SK-N-SH treated with all-trans-retinoic acid at 6 μM for 48 hours (cell line): ENCODE measurements around the gene PLA2G4A.

Experiments used
- ATAC-seq: fragments of 200-7000 bp; cut with Tn5 transposase; 3 replicates; pipeline ENCODE4 v1.9.1; 2020; ENCODE audit warnings: mild to moderate bottlenecking, moderate library complexity
- ARNTL ChIP-seq: fragments of 450-650 bp; formaldehyde crosslinking; IDR thresholded peaks from 2 replicates; pipeline ENCODE4 v1.5.0; 2020; ENCODE audit warnings: low read depth, mild to moderate bottlenecking, moderate library complexity, borderline replicate concordance
- BACH2 ChIP-seq: fragments of 250-450 bp; sonication (Bioruptor Pico); IDR thresholded peaks from 2 replicates; pipeline ENCODE4 v1.9.0; 2021; ENCODE audit warnings: mild to moderate bottlenecking, borderline replicate concordance
- CREB5 ChIP-seq: fragments of 250-450 bp; sonication (Bioruptor Pico); IDR thresholded peaks from 2 replicates; pipeline ENCODE4 v1.5.1; 2020; ENCODE audit warnings: low read depth, mild to moderate bottlenecking, moderate library complexity
- CSDC2 ChIP-seq: fragments of 250-450 bp; sonication (Bioruptor Pico); IDR thresholded peaks from 2 replicates; pipeline ENCODE4 v1.5.0; 2020; ENCODE audit warnings: mild to moderate bottlenecking, moderate library complexity
- CSRNP3 ChIP-seq: fragments of 250-450 bp; sonication (Bioruptor Pico); IDR thresholded peaks from 2 replicates; pipeline ENCODE4 v1.5.1; 2021; ENCODE audit warnings: mild to moderate bottlenecking, moderate library complexity
- ESRRG ChIP-seq: fragments of 250-450 bp; sonication (Bioruptor Pico); IDR thresholded peaks from 2 replicates; pipeline ENCODE4 v1.6.1; 2021; ENCODE audit warnings: mild to moderate bottlenecking
- GLIS3 ChIP-seq: fragments of 250-450 bp; sonication (Bioruptor Pico); IDR thresholded peaks from 2 replicates; pipeline ENCODE4 v1.5.0; 2020; ENCODE audit warnings: mild to moderate bottlenecking, moderate library complexity
- ISL1 ChIP-seq: fragments of 250-450 bp; sonication (Bioruptor Pico); IDR thresholded peaks from 2 replicates; pipeline ENCODE4 v2.1.2; 2022; ENCODE audit warnings: mild to moderate bottlenecking, moderate library complexity
- OSR1 ChIP-seq: fragments of 250-450 bp; sonication (Bioruptor Pico); IDR thresholded peaks from 2 replicates; pipeline ENCODE4 v1.8.0; 2022; ENCODE audit warnings: moderate library complexity, mild to moderate bottlenecking, inconsistent platforms
- POU6F1 ChIP-seq: fragments of 250-450 bp; sonication (Bioruptor Pico); IDR thresholded peaks from 2 replicates; pipeline ENCODE4 v1.8.0; 2021; ENCODE audit warnings: low read depth, mild to moderate bottlenecking, moderate library complexity, borderline replicate concordance
- RARB ChIP-seq: fragments of 250-450 bp; sonication (Bioruptor Pico); IDR thresholded peaks from 2 replicates; pipeline ENCODE4 v1.8.0; 2021; ENCODE audit warnings: mild to moderate bottlenecking, moderate library complexity
- SNAI2 ChIP-seq: fragments of 250-450 bp; sonication (Bioruptor Pico); IDR thresholded peaks from 2 replicates; pipeline ENCODE4 v1.5.0; 2020; ENCODE audit warnings: mild to moderate bottlenecking, moderate library complexity
- TCF4 ChIP-seq: fragments of 250-450 bp; sonication (Bioruptor Pico); IDR thresholded peaks from 2 replicates; pipeline ENCODE4 v1.8.0; 2021; ENCODE audit warnings: mild to moderate bottlenecking, moderate library complexity, borderline replicate concordance
- TOX ChIP-seq: fragments of 250-450 bp; sonication (Bioruptor Pico); IDR thresholded peaks from 2 replicates; pipeline ENCODE4 v1.8.0; 2021; ENCODE audit warnings: mild to moderate bottlenecking, moderate library complexity, borderline replicate concordance
- TSHZ2 ChIP-seq: fragments of 250-450 bp; sonication (Bioruptor Pico); IDR thresholded peaks from 2 replicates; pipeline ENCODE4 v1.5.0; 2020; ENCODE audit warnings: mild to moderate bottlenecking, moderate library complexity
- ZC3H10 ChIP-seq: fragments of 250-450 bp; sonication (Bioruptor Pico); IDR thresholded peaks from 2 replicates; pipeline ENCODE4 v1.5.1; 2021; ENCODE audit warnings: mild to moderate bottlenecking, moderate library complexity
- ZFP3 ChIP-seq: fragments of 250-450 bp; sonication (Bioruptor Pico); IDR thresholded peaks from 2 replicates; pipeline ENCODE4 v1.5.0; 2020; ENCODE audit warnings: mild to moderate bottlenecking, moderate library complexity
- ZFP30 ChIP-seq: fragments of 450-650 bp; formaldehyde crosslinking; IDR thresholded peaks from 2 replicates; pipeline ENCODE4 v1.5.0; 2022; ENCODE audit warnings: mild to moderate bottlenecking, moderate library complexity
- ZNF565 ChIP-seq: fragments of 450-650 bp; formaldehyde crosslinking; conservative IDR thresholded peaks from 2 replicates; pipeline ENCODE4 v1.5.0; 2020; ENCODE audit warnings: low read depth, mild to moderate bottlenecking, moderate library complexity
- ZNF8 ChIP-seq: fragments of 450-650 bp; formaldehyde crosslinking; IDR thresholded peaks from 2 replicates; pipeline ENCODE4 v1.5.0; 2020; ENCODE audit warnings: mild to moderate bottlenecking, moderate library complexity

PLA2G4A gene

GRCh38 chr1:186892936-186893335 lies 64.2 kb downstream of the PLA2G4A start:
- ATAC-seq, result no peak
- no peak for TF ChIP-seq ZFP3
- TF ChIP-seq, all 23 proteins: peak for 0

- TF ChIP-seq CSDC2 (CRISPR knock-in tag) (no peak), CSRNP3 (CRISPR knock-in tag) (no peak), ISL1 (no peak), ESRRG (no peak), RARB (CRISPR knock-in tag) (no peak), ZFP3 (no peak), ZNF8 (no peak), GLIS3 (CRISPR knock-in tag) (no peak), TOX (no peak), ZNF565 (CRISPR knock-in tag) (no peak), BACH2 (no peak), CREB5 (no peak), ARNTL (no peak), TCF4 (CRISPR knock-in tag) (no peak), ZFP30 (CRISPR knock-in tag) (no peak), SNAI2 (CRISPR knock-in tag) (no peak)
- no peak for ATAC-seq
Observed at GRCh38 chr1:186894415-186894814, 65.7 kb downstream of the PLA2G4A start.

GRCh38 chr1:186896211-186896610 lies 67.5 kb downstream of the PLA2G4A start:
- TF ChIP-seq ZC3H10 (CRISPR knock-in tag) (no peak), ZFP30 (CRISPR knock-in tag) (no peak), ZNF565 (CRISPR knock-in tag) (no peak), ZFP3 (no peak), GLIS3 (CRISPR knock-in tag) (no peak)
- ATAC-seq, result no peak

GRCh38 chr1:186897008-186897407 lies 68.3 kb downstream of the PLA2G4A start:
- no peak for ATAC-seq
- TF ChIP-seq POU6F1 (CRISPR knock-in tag), result no peak
- no peak for TF ChIP-seq TOX
- TF ChIP-seq ZFP30 (CRISPR knock-in tag), result no peak
- no peak for TF ChIP-seq GLIS3 (CRISPR knock-in tag)

- TF ChIP-seq OSR1 (CRISPR knock-in tag) (no peak), ZFP3 (no peak), TSHZ2 (no peak), ARNTL (no peak), GLIS3 (CRISPR knock-in tag) (no peak), ZFP30 (CRISPR knock-in tag) (no peak), CREB5 (no peak), CSDC2 (CRISPR knock-in tag) (no peak), ESRRG (no peak), TCF4 (CRISPR knock-in tag) (no peak), CSRNP3 (CRISPR knock-in tag) (no peak), ZNF565 (CRISPR knock-in tag) (no peak), ZNF8 (no peak)
- TF ChIP-seq, all 23 proteins: peak for 0
- no peak for ATAC-seq
Observed at GRCh38 chr1:186899577-186899976, 70.8 kb downstream of the PLA2G4A start.
